CD8-positive, alpha-beta memory T cell (primary cell): ENCODE data around the gene MACC1. TPM values are rescaled to one million over a fixed set of nuclear protein-coding genes. Genes with fewer than 3 reads are reported as not detected.

ENCODE experiments used
- CTCF ChIA-PET: fragments of 350-600 bp; sonication (Branson Sonifier 250); formaldehyde crosslinking; loops from one replicate; lab custom pipeline; 2021; ENCODE audit warnings: antibody characterized with exemption; lab: Charles Lee
- POLR2A ChIA-PET: fragments of 350-600 bp; sonication (Branson Sonifier 250); formaldehyde crosslinking; loops from one replicate; lab custom pipeline; 2021; ENCODE audit warnings: antibody characterized with exemption; lab: Charles Lee
- DNase-seq, 5 donors: peaks; one replicate each; pipeline versions ENCODE4 v3.0.0 to v3.0.0-alpha.2; 2020 to 2022; ENCODE audit warnings: mixed read lengths in 1 of 5
- H3K27ac ChIP-seq: one replicate; pipeline ENCODE4 v1.7.0; 2013; ENCODE audit warnings: low read depth, mild to moderate bottlenecking, low read length, moderate library complexity
- H3K27me3 ChIP-seq: 2 replicates; pipeline ENCODE4 v1.7.0; 2013; ENCODE audit warnings: low read length, mild to moderate bottlenecking; ENCODE audit not compliant: insufficient read depth, poor library complexity, severe bottlenecking
- H3K36me3 ChIP-seq: 2 replicates; pipeline ENCODE4 v1.7.0; 2013; ENCODE audit warnings: mild to moderate bottlenecking, low read length, moderate library complexity; ENCODE audit not compliant: insufficient read depth
- H3K4me1 ChIP-seq: 2 replicates; pipeline ENCODE4 v1.7.0; 2013; ENCODE audit warnings: mild to moderate bottlenecking, low read length, moderate library complexity; ENCODE audit not compliant: insufficient read depth
- H3K4me3 ChIP-seq: 2 replicates; pipeline ENCODE4 v1.7.0; 2013; ENCODE audit warnings: mild to moderate bottlenecking, low read length
- H3K9me3 ChIP-seq: 2 replicates; pipeline ENCODE4 v1.7.0; 2013; ENCODE audit warnings: mild to moderate bottlenecking, low read length
- H3K27ac Mint-ChIP-seq, 8 donors: one replicate each; pipeline ENCODE4 v1.8.0; 2020 to 2021; ENCODE audit warnings: mixed read lengths in 8 of 8, mild to moderate bottlenecking in 6 of 8, inconsistent platforms in 3 of 8, moderate library complexity in 3 of 8
- H3K27me3 Mint-ChIP-seq, 2 donors: one replicate each; pipeline ENCODE4 v1.8.0; 2020 to 2021; ENCODE audit warnings: mixed read lengths in 2 of 2, mild to moderate bottlenecking in 1 of 2, moderate library complexity in 1 of 2
- H3K36me3 Mint-ChIP-seq, 3 donors: one replicate each; pipeline ENCODE4 v1.8.0; 2020 to 2021; ENCODE audit warnings: mixed read lengths in 3 of 3, inconsistent platforms in 1 of 3, mild to moderate bottlenecking in 1 of 3
- H3K4me1 Mint-ChIP-seq, 3 donors: one replicate each; pipeline ENCODE4 v1.8.0; 2020 to 2021; ENCODE audit warnings: mixed read lengths in 3 of 3, inconsistent platforms in 1 of 3, mild to moderate bottlenecking in 1 of 3
- H3K4me3 Mint-ChIP-seq, 7 donors: one replicate each; pipeline ENCODE4 v1.8.0; 2020 to 2021; ENCODE audit warnings: mixed read lengths in 7 of 7, mild to moderate bottlenecking in 6 of 7, moderate library complexity in 4 of 7, inconsistent platforms in 2 of 7
- H3K9me3 Mint-ChIP-seq, 5 donors: one replicate each; pipeline ENCODE4 v1.8.0; 2020 to 2022; ENCODE audit warnings: mixed read lengths in 5 of 5, mild to moderate bottlenecking in 3 of 5, moderate library complexity in 2 of 5, inconsistent platforms in 1 of 5
- polyA plus RNA-seq: library from polyadenylated mRNA; unstranded; fragments of 300-500 nt; fragmentation: Illumina TruSeq; gene quantifications from one replicate; pipeline ENCODE4 v1.2.3, GENCODE V29; 2021
- total RNA-seq, 2 experiments: library from RNA; stranded (reverse); gene quantifications; one replicate each; pipeline ENCODE4 v1.2.3, GENCODE V29; 2021

The MACC1 gene, protein sequence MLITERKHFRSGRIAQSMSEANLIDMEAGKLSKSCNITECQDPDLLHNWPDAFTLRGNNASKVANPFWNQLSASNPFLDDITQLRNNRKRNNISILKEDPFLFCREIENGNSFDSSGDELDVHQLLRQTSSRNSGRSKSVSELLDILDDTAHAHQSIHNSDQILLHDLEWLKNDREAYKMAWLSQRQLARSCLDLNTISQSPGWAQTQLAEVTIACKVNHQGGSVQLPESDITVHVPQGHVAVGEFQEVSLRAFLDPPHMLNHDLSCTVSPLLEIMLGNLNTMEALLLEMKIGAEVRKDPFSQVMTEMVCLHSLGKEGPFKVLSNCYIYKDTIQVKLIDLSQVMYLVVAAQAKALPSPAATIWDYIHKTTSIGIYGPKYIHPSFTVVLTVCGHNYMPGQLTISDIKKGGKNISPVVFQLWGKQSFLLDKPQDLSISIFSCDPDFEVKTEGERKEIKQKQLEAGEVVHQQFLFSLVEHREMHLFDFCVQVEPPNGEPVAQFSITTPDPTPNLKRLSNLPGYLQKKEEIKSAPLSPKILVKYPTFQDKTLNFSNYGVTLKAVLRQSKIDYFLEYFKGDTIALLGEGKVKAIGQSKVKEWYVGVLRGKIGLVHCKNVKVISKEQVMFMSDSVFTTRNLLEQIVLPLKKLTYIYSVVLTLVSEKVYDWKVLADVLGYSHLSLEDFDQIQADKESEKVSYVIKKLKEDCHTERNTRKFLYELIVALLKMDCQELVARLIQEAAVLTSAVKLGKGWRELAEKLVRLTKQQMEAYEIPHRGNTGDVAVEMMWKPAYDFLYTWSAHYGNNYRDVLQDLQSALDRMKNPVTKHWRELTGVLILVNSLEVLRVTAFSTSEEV
- total RNA-seq (under 1 TPM; 0.37 to 0.86 TPM), polyA plus RNA-seq (0.08 TPM)

DNA sequence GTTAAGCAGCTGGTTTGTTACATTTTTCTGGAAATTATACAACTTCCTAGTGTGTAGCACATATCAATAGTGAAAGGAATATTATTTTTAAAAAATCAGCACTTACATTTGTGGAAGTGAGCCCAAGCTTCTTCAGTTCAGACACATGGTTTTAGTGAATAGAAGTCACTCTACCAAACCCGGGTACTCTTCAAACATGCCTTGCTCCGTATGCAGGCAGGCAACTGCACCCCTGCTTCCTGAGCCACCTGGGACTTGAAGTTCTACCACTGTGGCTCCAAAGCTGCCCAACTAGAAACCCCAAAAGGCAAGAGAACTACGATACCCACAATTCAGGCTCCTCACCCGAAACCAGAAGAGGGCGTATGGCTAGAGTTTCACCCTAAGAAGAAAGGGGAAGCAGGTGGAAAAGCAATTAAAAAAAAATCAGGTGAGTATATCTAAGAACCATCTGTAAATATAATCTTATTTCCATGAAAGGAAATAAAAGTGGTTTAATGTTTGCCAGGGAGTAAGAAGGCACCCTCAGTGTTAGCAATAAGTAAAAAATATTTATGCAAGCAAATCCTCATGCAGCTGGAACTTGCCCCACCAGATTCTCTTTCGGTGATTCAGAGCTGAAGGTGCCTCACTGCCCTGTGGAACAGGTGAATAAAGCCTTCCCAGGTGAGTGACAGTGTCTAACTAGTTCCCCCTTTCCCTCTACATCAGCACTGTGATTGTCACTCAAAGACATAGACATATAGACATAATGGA lies at the start of gene MACC1:
Gene MACC1, minus strand, starts transcription at position 192 of the 756 bp plus-strand sequence. CDS start 55,522 bp downstream, outside the sequence.
- Mint-ChIP-seq H3K9me3 (peaks cover 0 to 4% (median 3%) of the 10 kb centered on the region in 5 donors), H3K27me3 (peaks cover 0 to 1% of the 10 kb centered on the region in 2 donors), H3K4me3 (peak within 1 kb of the TSS; percentile 60 to 84 (median 73)), H3K27ac (peak within 1 kb of the TSS in 4 of 8 donors; percentile 12 to 81 (median 45)), H3K4me1 (peaks cover 4 to 30% (median 8%) of the 10 kb centered on the region in 3 donors), H3K36me3 (no peaks in the 10 kb centered on the region)
- Histone ChIP-seq H3K36me3 (no peaks in the 10 kb centered on the region), H3K27me3 (no peaks in the 10 kb centered on the region), H3K9me3 (no peaks in the 10 kb centered on the region), H3K27ac (peak within 1 kb of the TSS; percentile 20), H3K4me1 (peaks cover 10% of the 10 kb centered on the region), H3K4me3 (no peak within 1 kb of the TSS)
- POLR2A ChIA-PET: no interaction called here
- CTCF ChIA-PET: no interaction called here
- peak in 4 of 5 donors; percentile 16 to 53 (median 28) for DNase-seq

DNA sequence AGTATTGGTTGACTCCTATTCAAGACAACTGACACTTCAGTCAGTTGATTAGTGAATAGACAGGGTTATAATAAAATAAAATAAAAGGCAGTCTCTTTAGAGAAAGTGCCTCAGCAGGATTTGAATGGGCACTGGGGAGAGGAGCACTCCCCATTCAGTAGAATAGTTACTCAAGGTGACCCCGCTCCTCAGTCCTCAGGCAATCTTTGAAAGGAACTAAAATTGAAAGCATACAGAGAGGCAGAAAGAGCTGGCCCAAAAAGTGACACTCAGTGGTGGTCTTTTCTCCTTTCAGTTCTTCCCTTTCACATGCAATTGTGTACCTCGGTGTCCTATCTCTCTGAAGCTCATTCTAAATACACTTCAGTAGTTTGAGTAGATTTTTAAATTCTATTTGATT lies 47.4 kb upstream of the MACC1 start:
- Histone ChIP-seq H3K4me1 (no peaks in the 10 kb centered on the region), H3K27ac (no peak overlapping the region), H3K27me3 (no peaks in the 10 kb centered on the region), H3K4me3 (no peak overlapping the region), H3K9me3 (no peaks in the 10 kb centered on the region), H3K36me3 (no peaks in the 10 kb centered on the region)
- Mint-ChIP-seq H3K36me3 (no peaks in the 10 kb centered on the region), H3K4me3 (no peak overlapping the region), H3K27ac (no peak overlapping the region), H3K4me1 (peaks cover 0 to 3% (median 0%) of the 10 kb centered on the region in 3 donors), H3K9me3 (no peaks in the 10 kb centered on the region), H3K27me3 (peaks cover 0 to 6% of the 10 kb centered on the region in 2 donors)
- no peak for DNase-seq
- ChIA-PET CTCF (no interaction called here), POLR2A (no interaction called here)

DNA sequence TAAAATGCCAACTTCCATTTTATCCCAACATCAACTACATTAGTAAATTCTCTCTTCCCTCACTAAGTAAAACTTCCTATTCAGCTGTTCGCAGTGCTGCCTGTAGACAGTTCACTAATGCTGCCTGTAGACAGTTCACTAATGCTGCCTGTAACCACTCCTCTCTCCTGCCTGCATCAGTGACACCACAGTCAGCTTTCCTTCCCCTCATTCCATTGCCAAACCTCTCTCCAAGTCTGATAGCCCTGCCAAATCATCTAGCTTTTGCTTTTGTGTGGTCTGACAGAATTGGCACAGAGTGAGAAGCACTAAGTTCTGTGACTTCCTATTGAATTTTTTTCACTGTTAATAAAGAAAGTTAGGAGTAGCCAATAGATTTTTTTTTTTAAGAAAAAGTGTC lies 43.0 kb upstream of the MACC1 start:
- H3K9me3 Mint-ChIP-seq: no peaks in the 10 kb centered on the region
- ChIA-PET POLR2A (no interaction called here), CTCF (no interaction called here)
- H3K36me3 ChIP-seq: no peaks in the 10 kb centered on the region
- H3K27me3 ChIP-seq: no peaks in the 10 kb centered on the region
- no peaks in the 10 kb centered on the region for H3K4me1 ChIP-seq
- H3K4me3 ChIP-seq: no peak overlapping the region
- peaks cover 0 to 2% of the 10 kb centered on the region in 2 donors for H3K27me3 Mint-ChIP-seq
- DNase-seq: no peak
- H3K27ac Mint-ChIP-seq: no peak overlapping the region
- H3K4me3 Mint-ChIP-seq: no peak overlapping the region
- no peak overlapping the region for H3K27ac ChIP-seq
- no peaks in the 10 kb centered on the region for H3K36me3 Mint-ChIP-seq
- H3K9me3 ChIP-seq: no peaks in the 10 kb centered on the region
- no peaks in the 10 kb centered on the region for H3K4me1 Mint-ChIP-seq

DNA sequence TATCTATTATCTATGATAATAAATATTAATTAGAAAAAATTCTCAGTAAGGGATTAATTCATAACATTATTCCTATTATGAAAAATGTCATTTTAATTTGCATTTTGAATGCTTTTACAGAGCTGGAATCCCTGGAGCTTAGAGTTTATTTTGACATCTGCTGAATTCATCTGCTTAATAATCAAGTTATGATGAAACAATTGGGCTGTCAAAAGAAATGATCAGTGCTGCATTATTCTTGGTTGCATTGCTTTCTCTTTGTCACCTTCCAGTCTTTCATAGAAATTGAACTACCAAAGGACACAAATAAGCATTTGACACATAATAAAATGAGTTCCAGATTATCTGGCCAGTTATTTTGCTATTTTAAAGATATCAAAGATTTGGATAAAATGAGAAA lies 40.0 kb upstream of the MACC1 start:
- Histone ChIP-seq H3K4me1 (no peaks in the 10 kb centered on the region), H3K36me3 (no peaks in the 10 kb centered on the region), H3K27me3 (no peaks in the 10 kb centered on the region), H3K4me3 (no peak overlapping the region), H3K9me3 (no peaks in the 10 kb centered on the region), H3K27ac (no peak overlapping the region)
- Mint-ChIP-seq H3K27ac (no peak overlapping the region), H3K9me3 (no peaks in the 10 kb centered on the region), H3K4me1 (no peaks in the 10 kb centered on the region), H3K36me3 (no peaks in the 10 kb centered on the region), H3K27me3 (peaks cover 0 to 2% of the 10 kb centered on the region in 2 donors), H3K4me3 (no peak overlapping the region)
- ChIA-PET POLR2A (no interaction called here), CTCF (no interaction called here)
- no peak for DNase-seq

DNA sequence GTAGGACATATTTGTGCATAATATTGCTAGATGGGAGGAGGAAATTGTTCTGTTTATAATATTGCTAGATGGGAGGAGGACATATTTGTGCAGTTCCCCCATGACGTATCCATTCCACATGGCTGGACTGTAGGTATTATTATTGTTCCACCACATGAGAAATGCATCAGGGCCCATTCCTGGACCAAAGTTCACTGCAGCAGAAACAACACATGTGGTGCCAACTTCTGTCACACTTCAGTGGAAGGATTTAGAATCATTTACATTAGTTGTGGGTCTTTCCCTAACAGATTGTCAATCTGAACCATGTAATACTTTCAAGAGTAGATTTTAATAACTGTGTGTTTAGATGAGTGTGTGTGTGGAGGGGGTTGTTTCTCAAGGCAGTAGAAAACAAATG lies 32.7 kb upstream of the MACC1 start:
- Mint-ChIP-seq H3K36me3 (no peaks in the 10 kb centered on the region), H3K9me3 (peaks cover 0 to 5% (median 0%) of the 10 kb centered on the region in 5 donors), H3K4me3 (no peak overlapping the region), H3K27ac (no peak overlapping the region), H3K27me3 (peaks cover 0 to 2% of the 10 kb centered on the region in 2 donors), H3K4me1 (no peaks in the 10 kb centered on the region)
- no peaks in the 10 kb centered on the region for H3K27me3 ChIP-seq
- ChIA-PET CTCF (no interaction called here), POLR2A (no interaction called here)
- no peaks in the 10 kb centered on the region for H3K36me3 ChIP-seq
- H3K4me1 ChIP-seq: no peaks in the 10 kb centered on the region
- no peak for DNase-seq
- no peak overlapping the region for H3K4me3 ChIP-seq
- no peaks in the 10 kb centered on the region for H3K9me3 ChIP-seq
- H3K27ac ChIP-seq: no peak overlapping the region

DNA sequence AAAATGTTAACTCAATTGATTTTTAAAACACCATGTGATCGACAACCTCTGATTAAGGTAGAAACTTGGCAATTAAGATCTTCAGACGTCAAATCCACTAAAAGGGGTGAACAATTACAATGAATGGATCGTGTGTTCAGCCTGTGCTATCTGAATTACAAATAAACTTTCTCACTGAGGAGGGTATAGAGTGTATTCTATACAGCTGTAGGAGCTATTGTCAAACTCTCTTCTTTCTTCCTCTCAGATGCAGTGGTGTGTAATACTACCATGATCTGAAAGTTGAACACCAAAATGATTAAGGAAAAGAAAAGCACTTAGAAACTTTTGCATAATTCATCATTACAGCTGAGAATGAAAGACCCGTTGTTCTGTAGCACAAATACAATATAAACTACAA lies 32.2 kb upstream of the MACC1 start:
- no peaks in the 10 kb centered on the region for H3K36me3 ChIP-seq
- ChIA-PET POLR2A (no interaction called here), CTCF (no interaction called here)
- Mint-ChIP-seq H3K36me3 (no peaks in the 10 kb centered on the region), H3K27ac (no peak overlapping the region), H3K9me3 (peaks cover 0 to 5% (median 0%) of the 10 kb centered on the region in 5 donors), H3K4me3 (no peak overlapping the region), H3K27me3 (peaks cover 0 to 2% of the 10 kb centered on the region in 2 donors), H3K4me1 (no peaks in the 10 kb centered on the region)
- DNase-seq: no peak
- H3K27ac ChIP-seq: no peak overlapping the region
- no peaks in the 10 kb centered on the region for H3K9me3 ChIP-seq
- no peak overlapping the region for H3K4me3 ChIP-seq
- no peaks in the 10 kb centered on the region for H3K27me3 ChIP-seq
- H3K4me1 ChIP-seq: no peaks in the 10 kb centered on the region

DNA sequence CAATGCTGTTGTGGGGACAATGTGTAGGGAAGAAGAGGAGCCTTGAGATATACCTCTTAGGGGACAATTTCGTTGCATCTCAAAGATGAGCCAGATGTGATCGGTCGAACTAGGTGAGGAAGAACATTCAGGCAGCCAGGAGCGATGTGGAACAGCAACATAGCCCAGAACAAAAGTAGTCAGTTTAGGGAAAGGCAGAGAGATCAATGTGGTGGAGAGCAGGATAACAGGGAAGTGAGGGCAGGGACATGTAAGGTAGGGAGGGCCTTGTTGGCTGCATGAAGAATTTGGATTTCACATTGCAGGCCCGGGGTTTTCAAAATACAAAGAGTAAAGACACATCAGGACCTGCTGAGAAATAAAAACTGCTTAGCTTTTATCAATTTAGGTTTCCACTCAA lies 29.1 kb upstream of the MACC1 start:
- ChIA-PET POLR2A (no interaction called here), CTCF (no interaction called here)
- no peaks in the 10 kb centered on the region for H3K27me3 ChIP-seq
- no peaks in the 10 kb centered on the region for H3K9me3 ChIP-seq
- Mint-ChIP-seq H3K36me3 (no peaks in the 10 kb centered on the region), H3K27me3 (peaks cover 0 to 2% of the 10 kb centered on the region in 2 donors), H3K27ac (no peak overlapping the region), H3K4me1 (no peaks in the 10 kb centered on the region), H3K4me3 (no peak overlapping the region), H3K9me3 (peaks cover 0 to 5% (median 0%) of the 10 kb centered on the region in 5 donors)
- no peak for DNase-seq
- no peak overlapping the region for H3K27ac ChIP-seq
- H3K4me1 ChIP-seq: no peaks in the 10 kb centered on the region
- no peak overlapping the region for H3K4me3 ChIP-seq
- no peaks in the 10 kb centered on the region for H3K36me3 ChIP-seq
